ENCODE measurements around the gene TTLL5.

Gene TTLL5

GRCh38 chr14:75804570-75805275 lies 143.7 kb downstream of the TTLL5 start:
- H3K9me3 ChIP-seq (replicated peaks in 1 of 2; ENCODE audit: control insufficient read depth in 2 of 2, insufficient read depth in 1 of 2, low read depth in 1 of 2, low read length in 2 of 2) = peaks cover 4 to 9% of the 10 kb centered on the region in 2 donors
- no peak overlapping the region for H2BK12ac ChIP-seq (ENCODE audit: low read length)
- peaks cover 2 to 6% of the 10 kb centered on the region in 2 donors for H3K4me1 ChIP-seq (ENCODE audit: control insufficient read depth in 2 of 2, insufficient read depth in 1 of 2, low read depth in 1 of 2, low read length in 2 of 2)
- no CpG with 5 or more reads among the region's 2 CpGs for WGBS, 2 donors (ENCODE audit: extremely low coverage in 2 of 2, insufficient read length in 2 of 2, insufficient replicate concordance in 1 of 2)
- no peak overlapping the region for H4K91ac ChIP-seq (ENCODE audit: low read depth, low read length, poor library complexity)
- no peak overlapping the region for H3K23ac ChIP-seq (ENCODE audit: low read depth, low read length, poor library complexity)
- H2BK5ac ChIP-seq (ENCODE audit: low read length) = no peak overlapping the region
- no peak overlapping the region for H2AK5ac ChIP-seq (ENCODE audit: low read depth, low read length)
- H3K27me3 ChIP-seq (ENCODE audit: control insufficient read depth in 3 of 3, insufficient read depth in 3 of 3, low read depth in 1 of 3, low read length in 3 of 3) = no peaks in the 10 kb centered on the region
- peaks cover 9 to 53% of the 10 kb centered on the region in 2 donors for H3K36me3 ChIP-seq (replicated peaks in 1 of 2; ENCODE audit: control insufficient read depth in 2 of 2, insufficient read depth in 2 of 2, low read length in 2 of 2)
- no peak overlapping the region for H3K4me2 ChIP-seq (ENCODE audit: insufficient read depth, low read length, poor library complexity, severe bottlenecking)
- H2BK120ac ChIP-seq (ENCODE audit: low read depth, low read length) = no peak overlapping the region
- H2BK15ac ChIP-seq (ENCODE audit: low read length) = no peak overlapping the region
- H3K4ac ChIP-seq (ENCODE audit: low read length) = no peak overlapping the region
- H3K9ac ChIP-seq (ENCODE audit: low read depth, low read length, poor library complexity) = no peak overlapping the region
- no peak overlapping the region for H2AFZ ChIP-seq (ENCODE audit: low read length)
- H3K18ac ChIP-seq (ENCODE audit: low read length) = no peak overlapping the region
- no peak overlapping the region for H3K4me3 ChIP-seq (ENCODE audit: low read length in 2 of 2)
- H3K79me1 ChIP-seq (ENCODE audit: low read depth, low read length) = no peaks in the 10 kb centered on the region
- H3K14ac ChIP-seq (ENCODE audit: low read length) = no peak overlapping the region
- H4K8ac ChIP-seq (ENCODE audit: low read depth, low read length) = no peak overlapping the region
- no peak overlapping the region for H3K27ac ChIP-seq (replicated peaks; ENCODE audit: low read length)
- no peak for DNase-seq (ENCODE audit: low spot score)

GRCh38 chr14:75805646-75806045 lies 144.6 kb downstream of the TTLL5 start:
- H2AK5ac ChIP-seq (ENCODE audit: low read depth, low read length) = no peak overlapping the region
- no peak overlapping the region for H2BK120ac ChIP-seq (ENCODE audit: low read depth, low read length)
- H2BK15ac ChIP-seq (ENCODE audit: low read length) = no peak overlapping the region
- no peak overlapping the region for H3K4me2 ChIP-seq (ENCODE audit: insufficient read depth, low read length, poor library complexity, severe bottlenecking)
- H3K4me3 ChIP-seq (ENCODE audit: low read length in 2 of 2) = no peak overlapping the region
- H3K4me1 ChIP-seq (ENCODE audit: control insufficient read depth in 2 of 2, insufficient read depth in 1 of 2, low read depth in 1 of 2, low read length in 2 of 2) = peaks cover 2 to 6% of the 10 kb centered on the region in 2 donors
- no peak overlapping the region for H2BK5ac ChIP-seq (ENCODE audit: low read length)
- no peak overlapping the region for H3K18ac ChIP-seq (ENCODE audit: low read length)
- DNase-seq (ENCODE audit: low spot score) = no peak
- no peak overlapping the region for H3K9ac ChIP-seq (ENCODE audit: low read depth, low read length, poor library complexity)
- H3K36me3 ChIP-seq (replicated peaks in 1 of 2; ENCODE audit: control insufficient read depth in 2 of 2, insufficient read depth in 2 of 2, low read length in 2 of 2) = peaks cover 6 to 55% of the 10 kb centered on the region in 2 donors
- no peaks in the 10 kb centered on the region for H3K27me3 ChIP-seq (ENCODE audit: control insufficient read depth in 3 of 3, insufficient read depth in 3 of 3, low read depth in 1 of 3, low read length in 3 of 3)
- no peak overlapping the region for H3K4ac ChIP-seq (ENCODE audit: low read length)
- H3K23ac ChIP-seq (ENCODE audit: low read depth, low read length, poor library complexity) = no peak overlapping the region
- no peak overlapping the region for H2AFZ ChIP-seq (ENCODE audit: low read length)
- no peak overlapping the region for H2BK12ac ChIP-seq (ENCODE audit: low read length)
- H3K27ac ChIP-seq (replicated peaks; ENCODE audit: low read length) = no peak overlapping the region
- H3K14ac ChIP-seq (ENCODE audit: low read length) = no peak overlapping the region
- H3K79me1 ChIP-seq (ENCODE audit: low read depth, low read length) = no peaks in the 10 kb centered on the region
- no peak overlapping the region for H4K91ac ChIP-seq (ENCODE audit: low read depth, low read length, poor library complexity)
- no peak overlapping the region for H4K8ac ChIP-seq (ENCODE audit: low read depth, low read length)
- peaks cover under 1 to 1% of the 10 kb centered on the region in 2 donors for H3K9me3 ChIP-seq (replicated peaks in 1 of 2; ENCODE audit: control insufficient read depth in 2 of 2, insufficient read depth in 1 of 2, low read depth in 1 of 2, low read length in 2 of 2)

- Histone ChIP-seq H3K36me3 (replicated peaks in 1 of 2; ENCODE audit: control insufficient read depth in 2 of 2, insufficient read depth in 2 of 2, low read length in 2 of 2) (peaks cover 3 to 52% of the 10 kb centered on the region in 2 donors), H2BK12ac (ENCODE audit: low read length) (no peak overlapping the region), H2BK120ac (ENCODE audit: low read depth, low read length) (no peak overlapping the region), H2BK15ac (ENCODE audit: low read length) (no peak overlapping the region), H3K4ac (ENCODE audit: low read length) (no peak overlapping the region), H3K9me3 (replicated peaks in 1 of 2; ENCODE audit: control insufficient read depth in 2 of 2, insufficient read depth in 1 of 2, low read depth in 1 of 2, low read length in 2 of 2) (no peaks in the 10 kb centered on the region), H3K27ac (replicated peaks; ENCODE audit: low read length) (no peak overlapping the region), H3K18ac (ENCODE audit: low read length) (no peak overlapping the region), H4K91ac (ENCODE audit: low read depth, low read length, poor library complexity) (no peak overlapping the region), H3K4me3 (ENCODE audit: low read length in 2 of 2) (no peak overlapping the region), H2AFZ (ENCODE audit: low read length) (no peak overlapping the region), H2BK5ac (ENCODE audit: low read length) (no peak overlapping the region), H4K8ac (ENCODE audit: low read depth, low read length) (no peak overlapping the region), H3K27me3 (ENCODE audit: control insufficient read depth in 3 of 3, insufficient read depth in 3 of 3, low read depth in 1 of 3, low read length in 3 of 3) (no peaks in the 10 kb centered on the region), H3K23ac (ENCODE audit: low read depth, low read length, poor library complexity) (no peak overlapping the region), H3K79me1 (ENCODE audit: low read depth, low read length) (no peaks in the 10 kb centered on the region), H3K4me2 (ENCODE audit: insufficient read depth, low read length, poor library complexity, severe bottlenecking) (no peak overlapping the region), H2AK5ac (ENCODE audit: low read depth, low read length) (no peak overlapping the region), H3K9ac (ENCODE audit: low read depth, low read length, poor library complexity) (no peak overlapping the region), H3K4me1 (ENCODE audit: control insufficient read depth in 2 of 2, insufficient read depth in 1 of 2, low read depth in 1 of 2, low read length in 2 of 2) (peaks cover 2 to 6% of the 10 kb centered on the region in 2 donors), H3K14ac (ENCODE audit: low read length) (no peak overlapping the region)
- no CpG with 5 or more reads among the region's 2 CpGs for WGBS, 2 donors (ENCODE audit: extremely low coverage in 2 of 2, insufficient read length in 2 of 2, insufficient replicate concordance in 1 of 2)
- DNase-seq (ENCODE audit: low spot score) = no peak
Measured at GRCh38 chr14:75806352-75806832, 145.3 kb downstream of the TTLL5 start.

- H4K8ac ChIP-seq (ENCODE audit: low read depth, low read length) = no peak overlapping the region
- H3K36me3 ChIP-seq (replicated peaks in 1 of 2; ENCODE audit: control insufficient read depth in 2 of 2, insufficient read depth in 2 of 2, low read length in 2 of 2) = peaks cover 3 to 58% of the 10 kb centered on the region in 2 donors
- DNase-seq (ENCODE audit: low spot score) = no peak
- no peak overlapping the region for H2AK5ac ChIP-seq (ENCODE audit: low read depth, low read length)
- H4K91ac ChIP-seq (ENCODE audit: low read depth, low read length, poor library complexity) = no peak overlapping the region
- no peak overlapping the region for H3K14ac ChIP-seq (ENCODE audit: low read length)
- H3K9ac ChIP-seq (ENCODE audit: low read depth, low read length, poor library complexity) = no peak overlapping the region
- no peak overlapping the region for H2BK5ac ChIP-seq (ENCODE audit: low read length)
- H3K4me3 ChIP-seq (ENCODE audit: low read length in 2 of 2) = no peak overlapping the region
- no peak overlapping the region for H2BK12ac ChIP-seq (ENCODE audit: low read length)
- no peak overlapping the region for H2BK15ac ChIP-seq (ENCODE audit: low read length)
- H3K18ac ChIP-seq (ENCODE audit: low read length) = no peak overlapping the region
- H2BK120ac ChIP-seq (ENCODE audit: low read depth, low read length) = no peak overlapping the region
- no peak overlapping the region for H3K4me2 ChIP-seq (ENCODE audit: insufficient read depth, low read length, poor library complexity, severe bottlenecking)
- H3K9me3 ChIP-seq (replicated peaks in 1 of 2; ENCODE audit: control insufficient read depth in 2 of 2, insufficient read depth in 1 of 2, low read depth in 1 of 2, low read length in 2 of 2) = no peaks in the 10 kb centered on the region
- no peak overlapping the region for H3K4ac ChIP-seq (ENCODE audit: low read length)
- H3K27ac ChIP-seq (replicated peaks; ENCODE audit: low read length) = no peak overlapping the region
- no peaks in the 10 kb centered on the region for H3K27me3 ChIP-seq (ENCODE audit: control insufficient read depth in 3 of 3, insufficient read depth in 3 of 3, low read depth in 1 of 3, low read length in 3 of 3)
- peaks cover 8% of the 10 kb centered on the region in 2 donors for H3K4me1 ChIP-seq (ENCODE audit: control insufficient read depth in 2 of 2, insufficient read depth in 1 of 2, low read depth in 1 of 2, low read length in 2 of 2)
- H2AFZ ChIP-seq (ENCODE audit: low read length) = no peak overlapping the region
- no CpG with 5 or more reads among the region's 6 CpGs for WGBS, 2 donors (ENCODE audit: extremely low coverage in 2 of 2, insufficient read length in 2 of 2, insufficient replicate concordance in 1 of 2)
- H3K79me1 ChIP-seq (ENCODE audit: low read depth, low read length) = no peaks in the 10 kb centered on the region
- no peak overlapping the region for H3K23ac ChIP-seq (ENCODE audit: low read depth, low read length, poor library complexity)
Measured at GRCh38 chr14:75807667-75808360, 146.8 kb downstream of the TTLL5 start.

All from neuronal stem cell (in vitro differentiated cells).